Uterus (tissue), 4 donors: ENCODE results near the gene SLCO2A1. TPM values are rescaled to one million over a fixed set of nuclear protein-coding genes. Genes with fewer than 3 reads are reported as not detected.

Experiments
- DNase-seq, 2 donors: peaks; one replicate each; pipeline ENCODE4 v3.0.0-alpha.2; 2019 to 2020
- H3K27ac ChIP-seq, 2 donors: fragments of 200-600 bp; sonication (generic); 1 replicate in 1 of 2; 2 replicates in 1 of 2; pipeline ENCODE4 v1.5.1; 2016 to 2018
- H3K27me3 ChIP-seq, 2 donors: fragments of 200-600 bp; sonication (generic); one replicate each; pipeline ENCODE4 v1.5.1; 2018 to 2019; ENCODE audit warnings: control low read depth in 1 of 2
- H3K36me3 ChIP-seq, 2 donors: fragments of 200-600 bp; sonication (generic); one replicate each; pipeline ENCODE4 v1.5.1; 2019; ENCODE audit warnings: control low read depth in 1 of 2
- H3K4me1 ChIP-seq, 2 donors: fragments of 200-600 bp; sonication (generic); one replicate each; pipeline ENCODE4 v1.5.1; 2018 to 2019; ENCODE audit warnings: control low read depth in 1 of 2
- H3K4me3 ChIP-seq, 2 donors: fragments of 200-600 bp; sonication (generic); 1 replicate in 1 of 2; 2 replicates in 1 of 2; pipeline ENCODE4 v1.5.1; 2018 to 2019; ENCODE audit warnings: mild to moderate bottlenecking in 1 of 2
- H3K9me3 ChIP-seq, 2 donors: fragments of 200-600 bp; sonication (generic); one replicate each; pipeline ENCODE4 v1.5.1; 2019; ENCODE audit warnings: control low read depth in 1 of 2
- CTCF ChIP-seq, 4 experiments: fragments of 200-600 bp in 2 of 4; fragments of 450-650 bp in 2 of 4; sonication (generic) in 2 of 4; IDR thresholded peaks; one replicate each; pipeline ENCODE4 v1.5.1; 2016 to 2019; ENCODE audit warnings: antibody characterized with exemption in 4 of 4, mild to moderate bottlenecking in 2 of 4, moderate library complexity in 1 of 4
- POLR2A ChIP-seq, 2 donors: fragments of 450-650 bp; IDR thresholded peaks; one replicate each; pipeline ENCODE4 v1.6.1; 2016; ENCODE audit warnings: antibody characterized with exemption in 2 of 2, mild to moderate bottlenecking in 1 of 2, moderate library complexity in 1 of 2
- intact Hi-C: fragments of 100-400 bp; cut with DNase I; formaldehyde crosslinking; loops from one replicate; pipeline ENCODE4 v1.15.1; 2023; ENCODE audit warnings: low total_unique reads
- total RNA-seq, 4 donors: library from RNA; depleted of rRNA in 3 of 4; stranded (reverse); fragments of >200 nt in 3 of 4; gene quantifications; one replicate each; pipeline versions ENCODE4 v1.1.0 to v1.2.4, GENCODE V29; 2014 to 2023
- donor health status: DM: yes; HTN: yes; CAD: no.

SLCO2A1 gene
- total RNA-seq, 4 donors from 2014 or later = 3.0 to 168 (median 79.6) TPM

- intact Hi-C loops = no loop called here
- no peak for DNase-seq
- no peaks in the 10 kb centered on the region for H3K9me3 ChIP-seq
- no peaks in the 10 kb centered on the region for H3K27me3 ChIP-seq
- no peak overlapping the region for H3K27ac ChIP-seq
- no peak for TF ChIP-seq CTCF (IDR thresholded peaks at IDR 0.05)
- TF ChIP-seq POLR2A (IDR thresholded peaks at IDR 0.05) = no peak
- no peaks in the 10 kb centered on the region for H3K4me1 ChIP-seq
- H3K36me3 ChIP-seq = no peaks in the 10 kb centered on the region
- no peak overlapping the region for H3K4me3 ChIP-seq
Observed at GRCh38 chr3:134048278-134048996, 18.7 kb upstream of the SLCO2A1 start.

- H3K27ac ChIP-seq = no peak overlapping the region
- H3K36me3 ChIP-seq = no peaks in the 10 kb centered on the region
- H3K27me3 ChIP-seq = no peaks in the 10 kb centered on the region
- no peak for DNase-seq
- no peak for TF ChIP-seq POLR2A (IDR thresholded peaks at IDR 0.05)
- TF ChIP-seq CTCF (IDR thresholded peaks at IDR 0.05) = no peak
- intact Hi-C loops = no loop called here
- H3K9me3 ChIP-seq = no peaks in the 10 kb centered on the region
- H3K4me1 ChIP-seq = peaks cover 0 to 3% of the 10 kb centered on the region in 2 donors
- no peak overlapping the region for H3K4me3 ChIP-seq
Observed at GRCh38 chr3:134044459-134044858, 14.7 kb upstream of the SLCO2A1 start.

GRCh38 chr3:134040066-134040465 is 10.3 kb upstream of the SLCO2A1 start:
- Histone ChIP-seq H3K4me1 (peaks cover 0 to 3% of the 10 kb centered on the region in 2 donors), H3K4me3 (no peak overlapping the region), H3K27me3 (no peaks in the 10 kb centered on the region), H3K27ac (peak overlapping the region in 1 of 2 donors; percentile 44), H3K9me3 (no peaks in the 10 kb centered on the region), H3K36me3 (no peaks in the 10 kb centered on the region)
- DNase-seq = no peak
- TF ChIP-seq POLR2A (IDR thresholded peaks at IDR 0.05) (no peak), CTCF (IDR thresholded peaks at IDR 0.05) (no peak)
- intact Hi-C loops = no loop called here

- intact Hi-C loops = no loop called here
- peak overlapping the region in 1 of 2 donors; percentile 44 for H3K27ac ChIP-seq
- TF ChIP-seq CTCF (IDR thresholded peaks at IDR 0.05) (no peak), POLR2A (IDR thresholded peaks at IDR 0.05) (no peak)
- no peak overlapping the region for H3K4me3 ChIP-seq
- H3K27me3 ChIP-seq = no peaks in the 10 kb centered on the region
- no peaks in the 10 kb centered on the region for H3K36me3 ChIP-seq
- peaks cover 0 to 3% of the 10 kb centered on the region in 2 donors for H3K4me1 ChIP-seq
- DNase-seq = no peak
- no peaks in the 10 kb centered on the region for H3K9me3 ChIP-seq
Observed at GRCh38 chr3:134039161-134039862, 9.6 kb upstream of the SLCO2A1 start.

- no peaks in the 10 kb centered on the region for H3K36me3 ChIP-seq
- intact Hi-C loops = no loop called here
- H3K9me3 ChIP-seq = no peaks in the 10 kb centered on the region
- H3K4me3 ChIP-seq = no peak overlapping the region
- H3K27ac ChIP-seq = no peak overlapping the region
- TF ChIP-seq CTCF (IDR thresholded peaks at IDR 0.05) (no peak), POLR2A (IDR thresholded peaks at IDR 0.05) (no peak)
- DNase-seq = no peak
- H3K4me1 ChIP-seq = peaks cover 0 to 3% of the 10 kb centered on the region in 2 donors
- H3K27me3 ChIP-seq = no peaks in the 10 kb centered on the region
Observed at GRCh38 chr3:134038716-134039115, 9.0 kb upstream of the SLCO2A1 start.
